Gastrocnemius medialis (tissue), 4 donors: ENCODE data around the gene SDR9C7.

Experiments used
- CTCF ChIP-seq, 5 experiments: fragments of 450-650 bp in 3 of 5; fragments of 200-600 bp in 2 of 5; sonication (generic) in 2 of 5; IDR thresholded peaks in 4 of 5; conservative IDR thresholded peaks in 1 of 5; 1 replicate in 4 of 5; 2 replicates in 1 of 5; pipeline ENCODE4 v1.5.1; 2016 to 2019; ENCODE audit warnings: antibody characterized with exemption in 5 of 5, mild to moderate bottlenecking in 3 of 5, moderate library complexity in 3 of 5
- POLR2A ChIP-seq, 2 donors: fragments of 450-650 bp; IDR thresholded peaks; one replicate each; pipeline ENCODE4 v1.6.1; 2017; ENCODE audit warnings: antibody characterized with exemption in 2 of 2, mild to moderate bottlenecking in 2 of 2, moderate library complexity in 2 of 2

GRCh38 chr12:56928262-56928661 lies 5.9 kb downstream of the SDR9C7 start:
- no peak for TF ChIP-seq CTCF (IDR thresholded peaks at IDR 0.05 in 4 of 5, conservative IDR thresholded peaks at IDR 0.05 in 1 of 5)
- no peak for TF ChIP-seq POLR2A (IDR thresholded peaks at IDR 0.05)
